ENCODE results near the gene GPR157.

The GPR157 gene

DNA sequence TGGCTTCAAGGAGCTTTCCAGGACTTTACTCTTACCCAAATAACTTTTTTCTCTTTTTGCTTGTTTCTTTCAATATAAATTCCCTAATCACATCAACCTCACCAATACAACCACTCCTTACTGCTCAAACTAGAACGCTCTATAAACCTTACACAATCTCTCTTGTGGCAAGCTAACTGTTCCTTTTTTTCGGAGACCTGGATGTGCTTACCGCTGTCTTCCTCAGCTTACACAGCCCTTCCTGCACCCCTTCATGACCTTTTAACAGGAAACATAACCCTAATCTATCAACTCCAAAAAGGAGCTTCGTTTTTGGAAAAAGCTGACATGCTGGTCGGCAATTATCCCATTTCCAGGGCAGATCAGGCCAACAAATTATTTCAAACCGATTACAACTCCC, 35.3 kb downstream of the GPR157 start:
- Histone ChIP-seq H2BK15ac (ENCODE audit: low read depth, poor library complexity, severe bottlenecking) (no peak overlapping the region), H2AFZ (ENCODE audit: low read depth, low read length) (no peak overlapping the region), H2BK120ac (ENCODE audit: low read depth, low read length) (no peak overlapping the region), H3K27me3 (ENCODE audit: control insufficient read depth in 1 of 2, insufficient read depth in 1 of 2, low read length in 2 of 2) (peaks cover 18 to 25% of the 10 kb centered on the region in 2 experiments), H3K4me1 (ENCODE audit: control insufficient read depth, insufficient read depth, low read depth, low read length) (no peaks in the 10 kb centered on the region), H3K14ac (ENCODE audit: low read length in 2 of 2) (no peak overlapping the region), H3K4ac (ENCODE audit: low read depth in 1 of 2, low read length in 2 of 2) (no peak overlapping the region), H3K4me3 (ENCODE audit: insufficient read depth in 1 of 2, low read depth in 1 of 2, low read length in 2 of 2) (no peak overlapping the region), H3K18ac (ENCODE audit: low read depth in 1 of 2, low read length in 2 of 2) (no peak overlapping the region), H2BK5ac (ENCODE audit: low read depth, low read length, poor library complexity, severe bottlenecking) (no peak overlapping the region), H3K9ac (ENCODE audit: low read length) (no peak overlapping the region), H3K4me2 (ENCODE audit: low read length, poor library complexity, severe bottlenecking) (no peak overlapping the region), H4K91ac (ENCODE audit: low read length) (no peak overlapping the region), H3K23ac (ENCODE audit: low read length in 2 of 2) (no peak overlapping the region), H3K9me3 (ENCODE audit: control insufficient read depth, low read length) (peaks cover 8% of the 10 kb centered on the region), H4K8ac (ENCODE audit: low read length) (no peak overlapping the region), H2BK12ac (ENCODE audit: low read length in 2 of 2) (no peak overlapping the region), H3K27ac (ENCODE audit: low read length, poor library complexity, severe bottlenecking) (no peak overlapping the region), H2AK5ac (ENCODE audit: low read length, severe bottlenecking) (no peak overlapping the region), H3K36me3 (ENCODE audit: control insufficient read depth in 1 of 2, insufficient read depth in 2 of 2, low read depth in 1 of 2, low read length in 2 of 2) (no peaks in the 10 kb centered on the region), H3K79me1 (replicated peaks; ENCODE audit: low read length, poor library complexity, severe bottlenecking) (no peaks in the 10 kb centered on the region)
- WGBS, result 79% methylated on average over 6 of the region's 6 CpGs
- DNase-seq, result no peak

DNA sequence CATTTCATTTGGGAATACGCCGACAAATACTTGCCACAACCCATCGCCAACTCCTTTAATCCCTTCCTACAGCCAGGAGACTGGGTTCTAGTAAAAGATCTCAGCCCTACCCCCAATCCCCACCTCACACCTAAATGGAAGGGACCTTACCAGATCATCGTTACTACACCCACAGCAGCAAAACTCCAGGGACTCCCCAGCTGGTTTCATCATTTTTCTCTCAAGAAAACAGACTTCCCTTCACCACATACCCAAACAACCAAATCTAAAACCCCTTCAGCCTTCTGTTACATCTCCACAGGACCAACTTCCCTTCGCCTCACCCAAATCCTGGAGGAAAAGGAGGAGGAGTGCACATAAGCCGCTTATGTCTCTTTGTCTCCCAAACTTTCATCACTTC, 35.8 kb downstream of the GPR157 start:
- no peak overlapping the region for H3K9ac ChIP-seq (ENCODE audit: low read length)
- no peak overlapping the region for H3K4ac ChIP-seq (ENCODE audit: low read depth in 1 of 2, low read length in 2 of 2)
- H3K27ac ChIP-seq (ENCODE audit: low read length, poor library complexity, severe bottlenecking), result no peak overlapping the region
- no peak overlapping the region for H4K8ac ChIP-seq (ENCODE audit: low read length)
- H2BK5ac ChIP-seq (ENCODE audit: low read depth, low read length, poor library complexity, severe bottlenecking), result no peak overlapping the region
- no peak overlapping the region for H2AK5ac ChIP-seq (ENCODE audit: low read length, severe bottlenecking)
- no peak overlapping the region for H2BK15ac ChIP-seq (ENCODE audit: low read depth, poor library complexity, severe bottlenecking)
- 97% methylated on average over 6 of the region's 6 CpGs for WGBS
- no peak overlapping the region for H3K4me2 ChIP-seq (ENCODE audit: low read length, poor library complexity, severe bottlenecking)
- H3K79me1 ChIP-seq (replicated peaks; ENCODE audit: low read length, poor library complexity, severe bottlenecking), result no peaks in the 10 kb centered on the region
- H3K27me3 ChIP-seq (ENCODE audit: control insufficient read depth in 1 of 2, insufficient read depth in 1 of 2, low read length in 2 of 2), result peaks cover 18 to 25% of the 10 kb centered on the region in 2 experiments
- H3K36me3 ChIP-seq (ENCODE audit: control insufficient read depth in 1 of 2, insufficient read depth in 2 of 2, low read depth in 1 of 2, low read length in 2 of 2), result no peaks in the 10 kb centered on the region
- no peaks in the 10 kb centered on the region for H3K4me1 ChIP-seq (ENCODE audit: control insufficient read depth, insufficient read depth, low read depth, low read length)
- no peak overlapping the region for H2BK12ac ChIP-seq (ENCODE audit: low read length in 2 of 2)
- no peak overlapping the region for H3K23ac ChIP-seq (ENCODE audit: low read length in 2 of 2)
- H2AFZ ChIP-seq (ENCODE audit: low read depth, low read length), result no peak overlapping the region
- no peak overlapping the region for H4K91ac ChIP-seq (ENCODE audit: low read length)
- no peak for DNase-seq
- H2BK120ac ChIP-seq (ENCODE audit: low read depth, low read length), result no peak overlapping the region
- no peak overlapping the region for H3K18ac ChIP-seq (ENCODE audit: low read depth in 1 of 2, low read length in 2 of 2)
- no peak overlapping the region for H3K4me3 ChIP-seq (ENCODE audit: insufficient read depth in 1 of 2, low read depth in 1 of 2, low read length in 2 of 2)
- peaks cover 8% of the 10 kb centered on the region for H3K9me3 ChIP-seq (ENCODE audit: control insufficient read depth, low read length)
- no peak overlapping the region for H3K14ac ChIP-seq (ENCODE audit: low read length in 2 of 2)

- Histone ChIP-seq H2BK15ac (ENCODE audit: low read depth, poor library complexity, severe bottlenecking) (no peak overlapping the region), H3K4ac (ENCODE audit: low read depth in 1 of 2, low read length in 2 of 2) (no peak overlapping the region), H3K4me3 (ENCODE audit: insufficient read depth in 1 of 2, low read depth in 1 of 2, low read length in 2 of 2) (no peak overlapping the region), H2AK5ac (ENCODE audit: low read length, severe bottlenecking) (no peak overlapping the region), H3K79me1 (replicated peaks; ENCODE audit: low read length, poor library complexity, severe bottlenecking) (no peaks in the 10 kb centered on the region), H3K27ac (ENCODE audit: low read length, poor library complexity, severe bottlenecking) (no peak overlapping the region), H3K18ac (ENCODE audit: low read depth in 1 of 2, low read length in 2 of 2) (no peak overlapping the region), H3K23ac (ENCODE audit: low read length in 2 of 2) (no peak overlapping the region), H2AFZ (ENCODE audit: low read depth, low read length) (no peak overlapping the region), H3K4me1 (ENCODE audit: control insufficient read depth, insufficient read depth, low read depth, low read length) (no peaks in the 10 kb centered on the region), H3K14ac (ENCODE audit: low read length in 2 of 2) (no peak overlapping the region), H3K36me3 (ENCODE audit: control insufficient read depth in 1 of 2, insufficient read depth in 2 of 2, low read depth in 1 of 2, low read length in 2 of 2) (no peaks in the 10 kb centered on the region), H2BK12ac (ENCODE audit: low read length in 2 of 2) (no peak overlapping the region), H4K91ac (ENCODE audit: low read length) (no peak overlapping the region), H2BK120ac (ENCODE audit: low read depth, low read length) (no peak overlapping the region), H3K9me3 (ENCODE audit: control insufficient read depth, low read length) (peaks cover 4% of the 10 kb centered on the region), H2BK5ac (ENCODE audit: low read depth, low read length, poor library complexity, severe bottlenecking) (no peak overlapping the region), H3K9ac (ENCODE audit: low read length) (no peak overlapping the region), H4K8ac (ENCODE audit: low read length) (no peak overlapping the region), H3K27me3 (ENCODE audit: control insufficient read depth in 1 of 2, insufficient read depth in 1 of 2, low read length in 2 of 2) (peaks cover 25% of the 10 kb centered on the region in 2 experiments), H3K4me2 (ENCODE audit: low read length, poor library complexity, severe bottlenecking) (no peak overlapping the region)
- DNase-seq, result no peak
- 95% methylated on average over 4 of the region's 4 CpGs for whole genome bisulfite sequencing
Observed at GRCh38 chr1:9088807-9089206, 40.1 kb downstream of the GPR157 start.

DNA sequence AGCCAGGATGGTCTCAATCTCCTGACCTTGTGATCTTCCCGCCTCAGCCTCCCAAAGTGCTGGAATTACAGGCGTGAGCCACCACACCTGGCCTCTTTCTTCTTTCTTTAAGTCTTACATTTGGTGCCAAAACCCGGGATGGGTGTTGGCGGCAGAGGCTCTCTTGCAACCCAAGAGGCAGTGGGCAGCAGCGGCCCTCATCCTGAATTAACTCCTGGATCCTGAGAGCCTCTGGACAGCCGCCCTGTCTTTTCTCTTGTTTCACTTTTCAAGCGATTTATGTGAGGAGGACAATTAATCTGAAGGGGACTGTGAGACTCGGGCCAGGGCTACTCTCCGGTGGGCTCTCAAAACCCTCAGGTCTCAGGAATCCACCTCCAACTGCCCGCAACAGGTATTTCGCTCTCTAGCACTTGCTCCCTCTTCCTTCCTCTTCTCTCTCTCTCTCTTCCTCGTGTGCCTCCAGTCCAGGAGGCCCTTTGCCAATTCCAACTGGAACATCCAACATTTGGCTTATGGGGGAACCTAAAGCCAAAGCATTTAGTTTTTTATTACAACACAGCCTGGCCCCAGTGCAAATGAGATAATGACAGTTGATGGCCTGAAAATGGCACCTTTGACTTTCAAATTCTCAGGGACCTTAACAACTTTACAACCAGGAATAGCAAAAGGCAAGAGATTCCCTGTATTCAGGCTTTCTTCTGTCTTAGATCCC, 41.3 kb downstream of the GPR157 start:
- no peak overlapping the region for H3K4me3 ChIP-seq (ENCODE audit: insufficient read depth in 1 of 2, low read depth in 1 of 2, low read length in 2 of 2)
- H3K4me2 ChIP-seq (ENCODE audit: low read length, poor library complexity, severe bottlenecking), result no peak overlapping the region
- no peak overlapping the region for H2AK5ac ChIP-seq (ENCODE audit: low read length, severe bottlenecking)
- H3K27me3 ChIP-seq (ENCODE audit: control insufficient read depth in 1 of 2, insufficient read depth in 1 of 2, low read length in 2 of 2), result peaks cover 15 to 17% of the 10 kb centered on the region in 2 experiments
- no peak overlapping the region for H3K18ac ChIP-seq (ENCODE audit: low read depth in 1 of 2, low read length in 2 of 2)
- H2BK5ac ChIP-seq (ENCODE audit: low read depth, low read length, poor library complexity, severe bottlenecking), result no peak overlapping the region
- no peak overlapping the region for H3K14ac ChIP-seq (ENCODE audit: low read length in 2 of 2)
- H3K4ac ChIP-seq (ENCODE audit: low read depth in 1 of 2, low read length in 2 of 2), result no peak overlapping the region
- H3K9me3 ChIP-seq (ENCODE audit: control insufficient read depth, low read length), result peaks cover 4% of the 10 kb centered on the region
- H3K27ac ChIP-seq (ENCODE audit: low read length, poor library complexity, severe bottlenecking), result no peak overlapping the region
- H2AFZ ChIP-seq (ENCODE audit: low read depth, low read length), result no peak overlapping the region
- H3K9ac ChIP-seq (ENCODE audit: low read length), result no peak overlapping the region
- 96% methylated on average over 12 of the region's 12 CpGs for WGBS
- H4K91ac ChIP-seq (ENCODE audit: low read length), result no peak overlapping the region
- no peak overlapping the region for H3K23ac ChIP-seq (ENCODE audit: low read length in 2 of 2)
- no peaks in the 10 kb centered on the region for H3K79me1 ChIP-seq (replicated peaks; ENCODE audit: low read length, poor library complexity, severe bottlenecking)
- peaks cover 2% of the 10 kb centered on the region for H3K4me1 ChIP-seq (ENCODE audit: control insufficient read depth, insufficient read depth, low read depth, low read length)
- H2BK15ac ChIP-seq (ENCODE audit: low read depth, poor library complexity, severe bottlenecking), result no peak overlapping the region
- no peak overlapping the region for H2BK12ac ChIP-seq (ENCODE audit: low read length in 2 of 2)
- no peak for DNase-seq
- H3K36me3 ChIP-seq (ENCODE audit: control insufficient read depth in 1 of 2, insufficient read depth in 2 of 2, low read depth in 1 of 2, low read length in 2 of 2), result no peaks in the 10 kb centered on the region
- H4K8ac ChIP-seq (ENCODE audit: low read length), result no peak overlapping the region
- H2BK120ac ChIP-seq (ENCODE audit: low read depth, low read length), result no peak overlapping the region
